Brain microvascular endothelial cell (primary cell): ENCODE results near the gene FAM3C.

Source experiments
- DNase-seq: peaks from one replicate; pipeline ENCODE4 v3.0.0-alpha.2; 2020
- H3K27ac ChIP-seq: fragments of 250-450 bp; sonication (Bioruptor Pico); 2 replicates; pipeline ENCODE4 v1.5.1; 2020; ENCODE audit warnings: mild to moderate bottlenecking, moderate library complexity
- H3K27me3 ChIP-seq: fragments of 250-450 bp; sonication (Bioruptor Pico); replicated peaks from 2 replicates; pipeline ENCODE4 v1.5.1; 2020; ENCODE audit warnings: mild to moderate bottlenecking
- H3K36me3 ChIP-seq: fragments of 250-450 bp; sonication (Bioruptor Pico); replicated peaks from 2 replicates; pipeline ENCODE4 v1.5.1; 2020; ENCODE audit warnings: mild to moderate bottlenecking
- H3K4me3 ChIP-seq: 2 replicates; pipeline ENCODE4 v1.5.1; 2011; ENCODE audit warnings: low read depth, mild to moderate bottlenecking, control low read depth, low read length, moderate library complexity
- CTCF ChIP-seq: IDR thresholded peaks from 2 replicates; pipeline ENCODE4 v1.5.1; 2011; ENCODE audit warnings: low read depth, mild to moderate bottlenecking, moderate library complexity, low read length, control low read depth, inconsistent platforms; ENCODE audit errors: missing control alignments
- in situ Hi-C: cut with HindIII; loops from 2 replicates; pipeline ENCODE4 v1.10.0; 2017; ENCODE audit warnings: low sequenced_read_pairs, low pct_ligation_motif_present

Gene FAM3C

GRCh38 chr7:121304102-121304658, 91.9 kb downstream of the FAM3C start:
- DNase-seq: no peak
- in situ Hi-C loops: no loop called here
- H3K27ac ChIP-seq: no peak overlapping the region
- no peaks in the 10 kb centered on the region for H3K27me3 ChIP-seq
- no peak overlapping the region for H3K4me3 ChIP-seq
- no peaks in the 10 kb centered on the region for H3K36me3 ChIP-seq
- no peak for TF ChIP-seq CTCF

DNA sequence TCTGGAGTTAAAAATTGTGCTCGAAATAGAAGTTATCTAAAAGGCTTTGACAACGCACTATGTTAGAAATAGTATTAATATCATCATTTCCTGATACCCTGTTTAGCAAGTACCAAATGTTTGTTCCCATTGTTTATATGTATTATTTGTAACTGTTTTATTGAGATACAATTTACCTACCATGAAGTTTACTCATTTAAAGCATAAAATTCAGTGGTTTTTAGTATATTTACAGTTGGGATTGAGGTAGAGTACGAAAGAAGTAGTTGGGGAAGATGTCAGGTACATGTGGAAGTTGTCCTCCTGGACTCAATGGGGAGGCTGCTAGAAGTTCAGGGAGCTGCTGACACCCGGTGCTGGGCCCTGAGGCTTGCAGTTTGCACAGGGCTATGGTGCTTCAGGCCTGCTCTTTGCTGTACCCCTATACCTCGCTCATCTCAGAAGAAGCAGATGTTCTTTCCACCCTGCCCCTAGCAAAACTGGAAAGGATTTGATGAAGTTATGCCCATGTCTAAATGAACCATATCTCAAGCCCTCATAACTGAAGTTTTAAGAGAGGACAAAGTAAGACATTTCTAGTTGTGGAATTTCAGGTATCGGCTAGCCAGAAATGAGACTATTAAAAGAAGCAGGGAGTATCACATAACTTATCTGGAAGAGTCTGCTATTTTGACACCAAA, 92.5 kb downstream of the FAM3C start:
- Histone ChIP-seq H3K27ac (no peak overlapping the region), H3K27me3 (no peaks in the 10 kb centered on the region), H3K4me3 (no peak overlapping the region), H3K36me3 (no peaks in the 10 kb centered on the region)
- in situ Hi-C loops: no loop called here
- TF ChIP-seq CTCF: peak; percentile 26
- DNase-seq: no peak

- H3K4me3 ChIP-seq: no peak overlapping the region
- no peaks in the 10 kb centered on the region for H3K36me3 ChIP-seq
- H3K27ac ChIP-seq: peak overlapping the region; percentile 84
- in situ Hi-C loops: no loop called here
- no peaks in the 10 kb centered on the region for H3K27me3 ChIP-seq
- TF ChIP-seq CTCF: no peak
- DNase-seq: peak; percentile 83
These were observed 93.8 kb downstream of the FAM3C start for GRCh38 chr7:121302214-121302745.

DNA sequence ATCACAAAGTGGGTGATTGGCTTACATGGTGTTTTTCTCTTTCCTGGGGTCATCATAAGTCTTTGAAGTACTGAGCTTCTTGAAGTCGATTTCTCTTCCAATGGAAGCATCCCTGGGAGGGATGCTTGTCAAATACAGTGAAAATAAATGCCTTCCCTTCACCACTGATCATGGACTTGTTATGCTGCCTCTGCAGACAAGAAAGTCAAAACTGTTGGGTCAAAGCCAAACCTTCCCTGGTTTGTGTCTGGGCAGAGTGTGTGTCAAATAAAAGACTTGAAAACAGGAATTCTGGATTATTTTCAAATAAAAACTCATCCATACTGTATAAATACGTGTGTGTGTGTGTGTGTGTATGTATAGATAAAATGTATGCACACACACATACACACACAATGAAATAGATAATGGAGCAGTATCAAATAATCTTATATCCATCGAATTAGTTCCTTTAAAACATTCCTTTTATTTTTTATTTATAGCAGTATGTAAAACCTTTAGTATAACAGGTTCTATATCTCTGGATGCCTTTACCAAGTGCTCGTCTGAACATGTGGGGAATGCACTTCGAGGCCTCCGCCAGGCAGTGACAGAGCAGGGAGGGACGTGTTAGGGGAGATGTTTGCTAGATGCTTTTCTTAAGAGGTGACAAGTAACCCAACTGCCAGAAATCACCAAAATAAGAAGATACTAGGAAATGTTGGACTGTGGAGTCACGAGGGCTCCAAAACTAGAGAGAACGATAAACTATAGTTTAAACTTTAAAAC, 94.5 kb downstream of the FAM3C start:
- H3K36me3 ChIP-seq: no peaks in the 10 kb centered on the region
- in situ Hi-C loops: no loop called here
- no peaks in the 10 kb centered on the region for H3K27me3 ChIP-seq
- TF ChIP-seq CTCF: no peak
- no peak overlapping the region for H3K4me3 ChIP-seq
- peak; percentile 46 for DNase-seq
- peak overlapping the region; percentile 84 for H3K27ac ChIP-seq

- no peaks in the 10 kb centered on the region for H3K27me3 ChIP-seq
- H3K36me3 ChIP-seq: no peaks in the 10 kb centered on the region
- in situ Hi-C loops: no loop called here
- no peak for DNase-seq
- H3K4me3 ChIP-seq: no peak overlapping the region
- H3K27ac ChIP-seq: peak overlapping the region; percentile 84
- no peak for TF ChIP-seq CTCF
These were observed 95.3 kb downstream of the FAM3C start for GRCh38 chr7:121300685-121301420.
